Measurements from ENCODE around the gene MUSTN1. TPM values are rescaled to one million over a fixed set of nuclear protein-coding genes. Genes with fewer than 3 reads are reported as not detected.

Gene MUSTN1
- total RNA-seq, 1 experiment from 2014 or later: 0.49 TPM

- no peak overlapping the region for H3K4me3 ChIP-seq (ENCODE audit: low read depth in 2 of 2, low read length in 2 of 2)
- H3K9me3 ChIP-seq (ENCODE audit: control insufficient read depth, insufficient read depth, low read depth, low read length): no peaks in the 10 kb centered on the region
- no peak overlapping the region for H3K27ac ChIP-seq (ENCODE audit: low read length)
- POLR2A ChIA-PET: no interaction called here
- in situ Hi-C loops (cut with HindIII; ENCODE audit: low pct_unique_long_range_greater_than_20kb, low sequenced_read_pairs) (no loop called here), intact Hi-C loops (cut with micrococcal nuclease; ENCODE audit: unreplicated experiment) (no loop called here)
- H3K27me3 ChIP-seq (ENCODE audit: control insufficient read depth, insufficient read depth, low read length): no peaks in the 10 kb centered on the region
- DNase-seq (ENCODE audit: low read depth, low spot score): no peak
- ATAC-seq: no peak
- BruUV-seq (replicated peaks): no TSS peak
- TF ChIP-seq REST (IDR thresholded peaks at IDR 0.05; ENCODE audit: insufficient read depth in 1 of 2, low read depth in 2 of 2, low read length in 1 of 2) (no peak), SIN3A (IDR thresholded peaks at IDR 0.05; ENCODE audit: borderline replicate concordance, insufficient read depth, low read depth, low read length) (no peak)
- TF ChIP-seq, protein P1, sequence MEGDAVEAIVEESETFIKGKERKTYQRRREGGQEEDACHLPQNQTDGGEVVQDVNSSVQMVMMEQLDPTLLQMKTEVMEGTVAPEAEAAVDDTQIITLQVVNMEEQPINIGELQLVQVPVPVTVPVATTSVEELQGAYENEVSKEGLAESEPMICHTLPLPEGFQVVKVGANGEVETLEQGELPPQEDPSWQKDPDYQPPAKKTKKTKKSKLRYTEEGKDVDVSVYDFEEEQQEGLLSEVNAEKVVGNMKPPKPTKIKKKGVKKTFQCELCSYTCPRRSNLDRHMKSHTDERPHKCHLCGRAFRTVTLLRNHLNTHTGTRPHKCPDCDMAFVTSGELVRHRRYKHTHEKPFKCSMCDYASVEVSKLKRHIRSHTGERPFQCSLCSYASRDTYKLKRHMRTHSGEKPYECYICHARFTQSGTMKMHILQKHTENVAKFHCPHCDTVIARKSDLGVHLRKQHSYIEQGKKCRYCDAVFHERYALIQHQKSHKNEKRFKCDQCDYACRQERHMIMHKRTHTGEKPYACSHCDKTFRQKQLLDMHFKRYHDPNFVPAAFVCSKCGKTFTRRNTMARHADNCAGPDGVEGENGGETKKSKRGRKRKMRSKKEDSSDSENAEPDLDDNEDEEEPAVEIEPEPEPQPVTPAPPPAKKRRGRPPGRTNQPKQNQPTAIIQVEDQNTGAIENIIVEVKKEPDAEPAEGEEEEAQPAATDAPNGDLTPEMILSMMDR (IDR thresholded peaks at IDR 0.05): no peak
- no peaks in the 10 kb centered on the region for H3K4me1 ChIP-seq (ENCODE audit: control insufficient read depth, insufficient read depth, low read length)
- CTCF ChIA-PET: no interaction called here
- H3K36me3 ChIP-seq (ENCODE audit: control insufficient read depth, insufficient read depth, low read length): no peaks in the 10 kb centered on the region
Observed at GRCh38 chr3:52847241-52847640, 12.4 kb upstream of the MUSTN1 start.

GRCh38 chr3:52846432-52846965, 11.7 kb upstream of the MUSTN1 start:
- no TSS peak for BruUV-seq (replicated peaks)
- ATAC-seq (no peak), DNase-seq (ENCODE audit: low read depth, low spot score) (no peak)
- POLR2A ChIA-PET: no interaction called here
- intact Hi-C loops (cut with micrococcal nuclease; ENCODE audit: unreplicated experiment): no loop called here
- Histone ChIP-seq H3K27ac (ENCODE audit: low read length) (no peak overlapping the region), H3K36me3 (ENCODE audit: control insufficient read depth, insufficient read depth, low read length) (no peaks in the 10 kb centered on the region), H3K4me3 (ENCODE audit: low read depth in 2 of 2, low read length in 2 of 2) (no peak overlapping the region), H3K27me3 (ENCODE audit: control insufficient read depth, insufficient read depth, low read length) (no peaks in the 10 kb centered on the region), H3K9me3 (ENCODE audit: control insufficient read depth, insufficient read depth, low read depth, low read length) (no peaks in the 10 kb centered on the region), H3K4me1 (ENCODE audit: control insufficient read depth, insufficient read depth, low read length) (no peaks in the 10 kb centered on the region)
- in situ Hi-C loops (cut with HindIII; ENCODE audit: low pct_unique_long_range_greater_than_20kb, low sequenced_read_pairs): no loop called here
- no peak for TF ChIP-seq SIN3A (IDR thresholded peaks at IDR 0.05; ENCODE audit: borderline replicate concordance, insufficient read depth, low read depth, low read length)
- TF ChIP-seq REST (IDR thresholded peaks at IDR 0.05; ENCODE audit: insufficient read depth in 1 of 2, low read depth in 2 of 2, low read length in 1 of 2): no peak
- no peak for TF ChIP-seq TCF7L2 (IDR thresholded peaks at IDR 0.05; ENCODE audit: low read depth, low read length)
- TF ChIP-seq, protein P1 (IDR thresholded peaks at IDR 0.05): no peak
- no peak for TF ChIP-seq POLR2AphosphoS5 (IDR thresholded peaks at IDR 0.05; ENCODE audit: low read depth, low read length)
- CTCF ChIA-PET: interaction anchor here (0.8 kb wide), 1 partner anchor 553 kb away, joined by 3 read pairs; no protein-coding TSS in a partner anchor
